ENCODE results near the gene CLCNKA. TPM values are rescaled to one million over a fixed set of nuclear protein-coding genes. Genes with fewer than 3 reads are reported as not detected.

CLCNKA gene
- total RNA-seq, 5 donors from 2014 or later (not counting 1 experiment from before 2014, with no cell fraction given): not detected

DNA sequence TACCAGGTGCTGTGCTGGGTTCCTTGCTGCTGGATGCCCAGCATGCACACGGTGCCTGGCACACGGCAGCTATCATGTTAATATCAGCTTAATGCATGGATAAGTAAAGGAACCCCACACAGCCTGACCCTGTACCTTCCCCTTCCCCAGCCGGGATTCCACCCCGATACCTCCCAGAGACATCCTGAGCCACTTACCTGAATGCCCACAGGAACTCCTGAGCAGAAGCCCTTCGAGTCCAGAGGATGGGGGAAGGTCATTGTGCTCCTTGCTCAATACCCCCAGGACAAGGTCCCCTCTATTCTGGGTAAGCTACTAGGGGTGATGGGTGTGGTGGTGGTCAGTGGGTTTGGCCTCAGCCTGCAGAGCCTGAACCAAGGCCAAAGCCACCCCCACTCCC is 50.3 kb downstream of the CLCNKA start:
- peaks cover 0 to 34% of the 10 kb centered on the region in 2 experiments for H3K4me1 ChIP-seq (ENCODE audit: control insufficient read depth in 1 of 2, extremely low read depth in 1 of 2, insufficient read depth in 2 of 2, low read length in 2 of 2)
- WGBS (ENCODE audit: insufficient coverage): no CpG with 5 or more reads among the region's 5 CpGs
- Mint-ChIP-seq H3K27me3 (peaks cover 10 to 14% of the 10 kb centered on the region in 2 donors), H3K4me1 (peaks cover 14 to 31% (median 19%) of the 10 kb centered on the region in 3 donors), H3K27ac (no peak overlapping the region), H3K36me3 (no peaks in the 10 kb centered on the region), H3K9me3 (no peaks in the 10 kb centered on the region), H3K4me3 (peak overlapping the region in 2 of 3 donors; percentile 28 to 41)
- ATAC-seq (replicated peaks in 1 of 4) (no peak), DNase-seq (no peak)
- H3K27ac ChIP-seq (ENCODE audit: low read length): no peak overlapping the region
- ChIA-PET CTCF (interaction anchor here in 1 of 2 donors (0.6 kb wide), 1 partner anchor 284 kb away, joined by 3 read pairs; no protein-coding TSS in a partner anchor), POLR2A (no interaction called here)
- H3K4me3 ChIP-seq (ENCODE audit: control insufficient read depth in 1 of 2, extremely low read depth in 1 of 2, low read length in 1 of 2): no peak overlapping the region
- peaks cover 0 to 54% of the 10 kb centered on the region in 2 experiments for H3K27me3 ChIP-seq (replicated peaks in 1 of 2; ENCODE audit: control insufficient read depth in 2 of 2, extremely low read depth in 1 of 2, insufficient read depth in 2 of 2, low read length in 1 of 2)
- no peaks in the 10 kb centered on the region for H3K9me3 ChIP-seq
- no peaks in the 10 kb centered on the region for H3K36me3 ChIP-seq (ENCODE audit: control insufficient read depth in 2 of 2, extremely low read depth in 1 of 2, insufficient read depth in 1 of 2, low read length in 1 of 2)

DNA sequence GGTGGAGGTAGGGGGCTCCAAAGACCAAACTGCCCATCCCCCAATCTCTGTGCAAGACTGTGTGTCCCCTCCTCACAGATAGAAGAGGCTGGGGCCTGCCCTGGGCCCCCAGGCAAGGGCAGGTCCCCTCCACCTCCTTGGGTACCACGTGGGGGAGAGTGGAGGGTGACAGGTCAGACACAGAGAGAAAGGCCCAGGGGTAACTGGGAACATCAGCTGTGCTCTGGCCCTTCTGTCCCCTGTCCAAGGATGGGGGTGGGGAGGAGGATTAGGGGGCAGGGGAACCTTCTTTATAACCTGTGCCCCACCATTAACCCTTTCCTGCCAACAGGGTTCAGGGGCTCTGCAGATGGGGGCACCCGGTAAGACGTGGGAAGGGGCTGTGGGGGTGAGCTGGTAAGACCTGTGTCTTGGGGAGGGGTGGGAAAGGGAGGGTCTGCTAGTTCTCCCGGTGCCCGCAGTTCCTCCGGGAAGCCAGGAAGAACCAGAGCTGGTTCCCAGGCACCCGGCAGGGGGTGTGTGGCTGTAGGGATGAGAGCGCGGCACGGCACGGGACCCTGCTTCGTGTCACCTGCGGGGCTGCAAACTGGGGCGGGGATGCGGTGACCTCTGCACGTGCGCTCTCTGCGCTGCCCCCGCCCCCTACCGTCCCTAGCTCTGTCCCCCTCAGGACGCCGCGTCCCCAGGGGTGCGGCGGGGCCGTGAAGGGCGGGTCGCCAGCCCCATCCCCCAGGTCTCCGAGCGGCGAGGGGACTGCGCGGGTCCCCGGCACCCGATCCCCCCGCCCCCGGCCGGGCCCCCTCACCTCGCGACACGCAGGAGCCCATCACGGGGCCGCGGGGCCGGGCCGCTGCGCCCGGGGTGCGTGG is 51.0 kb downstream of the CLCNKA start:
- Histone ChIP-seq H3K36me3 (ENCODE audit: control insufficient read depth in 2 of 2, extremely low read depth in 1 of 2, insufficient read depth in 1 of 2, low read length in 1 of 2) (no peaks in the 10 kb centered on the region), H3K27ac (ENCODE audit: low read length) (no peak overlapping the region), H3K4me1 (ENCODE audit: control insufficient read depth in 1 of 2, extremely low read depth in 1 of 2, insufficient read depth in 2 of 2, low read length in 2 of 2) (peaks cover 0 to 36% of the 10 kb centered on the region in 2 experiments), H3K4me3 (ENCODE audit: control insufficient read depth in 1 of 2, extremely low read depth in 1 of 2, low read length in 1 of 2) (no peak overlapping the region), H3K27me3 (replicated peaks in 1 of 2; ENCODE audit: control insufficient read depth in 2 of 2, extremely low read depth in 1 of 2, insufficient read depth in 2 of 2, low read length in 1 of 2) (peaks cover 0 to 56% of the 10 kb centered on the region in 2 experiments), H3K9me3 (no peaks in the 10 kb centered on the region)
- ChIA-PET CTCF (interaction anchor here in 1 of 2 donors (1.1 to 1.3 kb wide), 2 partner anchors 144 to 172 kb away, joined by 3 to 4 read pairs; no protein-coding TSS in a partner anchor), POLR2A (no interaction called here)
- peak; percentile 8 to 37 (median 23) for ATAC-seq (replicated peaks in 1 of 4)
- Mint-ChIP-seq H3K4me3 (peak overlapping the region in 2 of 3 donors; percentile 41 to 43), H3K4me1 (peaks cover 14 to 35% (median 19%) of the 10 kb centered on the region in 3 donors), H3K27me3 (peaks cover 10 to 14% of the 10 kb centered on the region in 2 donors), H3K9me3 (no peaks in the 10 kb centered on the region), H3K27ac (no peak overlapping the region), H3K36me3 (no peaks in the 10 kb centered on the region)
- 4% methylated on average over 46 of the region's 49 CpGs for WGBS (ENCODE audit: insufficient coverage)
- DNase-seq: no peak

DNA sequence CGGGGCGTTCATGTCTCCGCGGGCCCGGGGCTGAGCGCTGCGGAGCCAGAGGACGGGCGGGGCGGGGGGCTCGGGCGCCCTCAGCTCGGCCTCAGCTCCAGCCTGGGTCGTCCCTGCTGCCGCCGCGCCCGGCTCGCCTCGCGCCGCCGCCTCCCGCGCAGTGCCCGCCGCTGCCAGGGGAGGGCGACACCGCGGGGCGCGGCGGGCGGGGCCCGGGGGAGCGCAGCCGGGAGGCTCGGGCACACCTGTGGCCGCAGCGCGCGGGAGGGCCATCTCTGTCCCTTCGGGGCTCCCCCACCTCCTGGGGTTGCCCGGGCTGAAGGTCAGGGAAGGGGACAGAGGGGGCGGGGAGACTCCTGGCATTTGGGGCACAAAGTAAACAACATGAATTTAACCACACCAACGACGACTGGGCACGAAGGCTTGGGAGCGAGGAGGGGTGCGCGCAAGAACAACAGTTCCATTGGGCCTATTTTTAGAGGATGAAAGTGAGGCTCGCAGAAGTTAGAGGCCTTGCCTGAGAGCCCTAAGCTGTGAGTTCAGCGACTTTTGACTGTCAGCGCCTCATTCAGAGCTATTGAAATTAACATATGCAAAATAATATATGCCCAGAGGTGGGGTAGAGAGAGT is 51.8 kb downstream of the CLCNKA start, which contains the start of gene FAM131C:
TSS of gene FAM131C (minus strand) at position 162 of the 630 bp plus-strand sequence. CDS start 209 bp downstream, outside the sequence.
- 1% methylated on average over 47 of the region's 54 CpGs for WGBS (ENCODE audit: insufficient coverage)
- peak in 20 of 35 experiments; percentile 9 to 69 (median 26) for DNase-seq
- ATAC-seq (replicated peaks in 1 of 4): peak; percentile 89 to 92 (median 90)
- no peaks in the 10 kb centered on the region for H3K36me3 ChIP-seq (ENCODE audit: control insufficient read depth in 2 of 2, extremely low read depth in 1 of 2, insufficient read depth in 1 of 2, low read length in 1 of 2)
- Mint-ChIP-seq H3K27ac (peak within 1 kb of the TSS in 1 of 2 donors; percentile 6), H3K9me3 (no peaks in the 10 kb centered on the region), H3K4me1 (peaks cover 14 to 35% (median 19%) of the 10 kb centered on the region in 3 donors), H3K36me3 (no peaks in the 10 kb centered on the region), H3K4me3 (peak within 1 kb of the TSS; percentile 68 to 79 (median 74)), H3K27me3 (peaks cover 10 to 14% of the 10 kb centered on the region in 2 donors)
- H3K27me3 ChIP-seq (replicated peaks in 1 of 2; ENCODE audit: control insufficient read depth in 2 of 2, extremely low read depth in 1 of 2, insufficient read depth in 2 of 2, low read length in 1 of 2): peaks cover 0 to 56% of the 10 kb centered on the region in 2 experiments
- peak within 1 kb of the TSS; percentile 25 to 28 for H3K4me3 ChIP-seq (ENCODE audit: control insufficient read depth in 1 of 2, extremely low read depth in 1 of 2, low read length in 1 of 2)
- no peaks in the 10 kb centered on the region for H3K9me3 ChIP-seq
- no peak within 1 kb of the TSS for H3K27ac ChIP-seq (ENCODE audit: low read length)
- ChIA-PET CTCF (interaction anchor here (0.6 to 1.3 kb wide), 3 partner anchors 20 to 171 kb away, joined by 3 to 4 read pairs (median 4); no protein-coding TSS in a partner anchor), POLR2A (no interaction called here)
- peaks cover 0 to 43% of the 10 kb centered on the region in 2 experiments for H3K4me1 ChIP-seq (ENCODE audit: control insufficient read depth in 1 of 2, extremely low read depth in 1 of 2, insufficient read depth in 2 of 2, low read length in 2 of 2)

- H3K4me3 Mint-ChIP-seq: peak overlapping the region; percentile 68 to 79 (median 74)
- H3K4me1 Mint-ChIP-seq: peaks cover 19 to 40% (median 24%) of the 10 kb centered on the region in 3 donors
- no peak overlapping the region for H3K4me3 ChIP-seq (ENCODE audit: control insufficient read depth in 1 of 2, extremely low read depth in 1 of 2, low read length in 1 of 2)
- no peaks in the 10 kb centered on the region for H3K36me3 ChIP-seq (ENCODE audit: control insufficient read depth in 2 of 2, extremely low read depth in 1 of 2, insufficient read depth in 1 of 2, low read length in 1 of 2)
- ATAC-seq (replicated peaks in 1 of 4) (no peak), DNase-seq (no peak)
- peaks cover 0 to 50% of the 10 kb centered on the region in 2 experiments for H3K4me1 ChIP-seq (ENCODE audit: control insufficient read depth in 1 of 2, extremely low read depth in 1 of 2, insufficient read depth in 2 of 2, low read length in 2 of 2)
- peaks cover 10 to 14% of the 10 kb centered on the region in 2 donors for H3K27me3 Mint-ChIP-seq
- H3K9me3 ChIP-seq: no peaks in the 10 kb centered on the region
- POLR2A ChIA-PET: no interaction called here
- no peak overlapping the region for H3K27ac Mint-ChIP-seq
- peaks cover 0 to 56% of the 10 kb centered on the region in 2 experiments for H3K27me3 ChIP-seq (replicated peaks in 1 of 2; ENCODE audit: control insufficient read depth in 2 of 2, extremely low read depth in 1 of 2, insufficient read depth in 2 of 2, low read length in 1 of 2)
- 90% methylated on average over 5 of the region's 5 CpGs for WGBS (ENCODE audit: insufficient coverage)
- H3K27ac ChIP-seq (ENCODE audit: low read length): no peak overlapping the region
- no peaks in the 10 kb centered on the region for H3K9me3 Mint-ChIP-seq
- H3K36me3 Mint-ChIP-seq: no peaks in the 10 kb centered on the region
- CTCF ChIA-PET: no interaction called here
These were observed 52.4 kb downstream of the CLCNKA start for GRCh38 chr1:16074217-16074616.

DNA sequence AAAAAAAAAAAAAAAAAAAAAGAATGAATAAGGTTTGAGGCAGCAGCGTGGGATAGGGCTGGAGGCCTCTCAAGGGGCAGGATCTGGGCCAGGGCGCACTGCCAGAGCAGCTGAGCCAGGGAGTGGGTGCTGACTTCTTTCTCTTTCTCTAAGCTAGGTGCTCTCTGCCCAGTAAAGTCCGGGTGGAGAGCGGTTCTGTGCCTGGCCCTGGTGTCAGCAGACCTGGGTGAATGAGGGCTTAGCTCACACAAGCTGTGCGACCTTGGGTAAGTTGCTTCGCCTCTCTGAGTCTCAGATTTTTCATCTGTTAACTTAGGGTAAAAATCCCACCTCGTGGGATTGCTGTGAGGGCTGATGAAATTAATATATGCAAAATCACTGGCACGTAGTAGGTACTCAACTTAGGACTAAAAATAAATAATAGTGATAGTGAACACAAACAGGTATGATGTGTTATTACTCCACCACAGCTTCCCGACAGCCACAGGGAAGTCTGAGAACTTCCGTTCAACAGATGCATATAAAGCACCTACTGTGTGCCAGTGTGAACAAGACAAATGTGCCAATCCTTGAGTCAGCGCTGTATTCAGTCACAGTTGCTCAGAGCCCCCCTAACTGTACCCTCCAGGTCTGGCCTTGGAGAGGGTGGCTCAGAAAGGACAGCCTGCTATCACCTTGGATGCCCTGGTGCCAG is 53.6 kb downstream of the CLCNKA start:
- Histone ChIP-seq H3K9me3 (no peaks in the 10 kb centered on the region), H3K4me1 (ENCODE audit: control insufficient read depth in 1 of 2, extremely low read depth in 1 of 2, insufficient read depth in 2 of 2, low read length in 2 of 2) (peaks cover 2 to 43% of the 10 kb centered on the region in 2 experiments), H3K36me3 (ENCODE audit: control insufficient read depth in 2 of 2, extremely low read depth in 1 of 2, insufficient read depth in 1 of 2, low read length in 1 of 2) (no peaks in the 10 kb centered on the region), H3K27me3 (replicated peaks in 1 of 2; ENCODE audit: control insufficient read depth in 2 of 2, extremely low read depth in 1 of 2, insufficient read depth in 2 of 2, low read length in 1 of 2) (peaks cover 0 to 57% of the 10 kb centered on the region in 2 experiments), H3K4me3 (ENCODE audit: control insufficient read depth in 1 of 2, extremely low read depth in 1 of 2, low read length in 1 of 2) (no peak overlapping the region), H3K27ac (ENCODE audit: low read length) (no peak overlapping the region)
- Mint-ChIP-seq H3K36me3 (no peaks in the 10 kb centered on the region), H3K4me1 (peaks cover 12 to 32% (median 18%) of the 10 kb centered on the region in 3 donors), H3K9me3 (no peaks in the 10 kb centered on the region), H3K27ac (no peak overlapping the region), H3K4me3 (no peak overlapping the region), H3K27me3 (peaks cover 10 to 12% of the 10 kb centered on the region in 2 donors)
- no peak for ATAC-seq (replicated peaks in 1 of 4)
- 81% methylated on average over 5 of the region's 11 CpGs for WGBS (ENCODE audit: insufficient coverage)
- ChIA-PET CTCF (interaction anchor here in 1 of 2 donors (0.9 kb wide), 1 partner anchor 79 kb away, joined by 11 read pairs; no protein-coding TSS in a partner anchor), POLR2A (interaction anchor here in 1 of 2 donors (0.7 kb wide), 1 partner anchor 73 kb away, joined by 9 read pairs; no protein-coding TSS in a partner anchor)
- no peak for DNase-seq
